ENCODE measurements around the gene FURIN. TPM values are rescaled to one million over a fixed set of nuclear protein-coding genes. Genes with fewer than 3 reads are reported as not detected.

FURIN gene
- total RNA-seq, 4 donors from 2014 or later: 76.7 to 159 (median 118) TPM

DNA sequence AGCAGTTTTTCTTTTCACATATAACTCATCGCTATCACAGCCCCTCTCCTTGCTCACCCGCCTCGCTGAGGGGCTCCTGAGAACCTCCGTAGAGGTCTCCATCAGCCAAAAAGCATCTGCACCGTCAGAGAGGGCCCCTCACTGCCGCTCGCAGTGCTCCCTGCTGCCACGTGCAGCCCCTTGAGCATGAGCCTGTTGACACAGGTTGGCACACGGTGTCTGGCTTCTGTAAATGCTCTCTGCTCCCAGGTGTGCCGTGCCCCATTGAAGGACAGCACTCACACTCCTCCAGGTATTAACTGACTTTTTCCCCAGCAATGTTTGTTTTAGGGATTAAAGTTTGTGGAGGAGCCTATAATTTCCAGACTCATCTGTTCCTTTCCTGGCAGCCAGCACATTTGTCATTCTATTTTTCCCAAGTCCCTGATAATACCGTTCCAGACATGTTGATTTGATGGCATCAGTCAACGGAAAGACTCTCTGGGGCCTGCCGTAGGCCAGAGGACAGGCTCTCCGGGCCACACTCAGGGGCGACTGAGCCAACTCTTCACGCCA is 2.1 kb upstream of the FURIN start:
- Histone ChIP-seq H3K27ac (no peak overlapping the region), H3K4me1 (peaks cover 7 to 27% of the 10 kb centered on the region in 2 donors), H3K9me3 (no peaks in the 10 kb centered on the region), H3K27me3 (no peaks in the 10 kb centered on the region), H3K36me3 (no peaks in the 10 kb centered on the region), H3K4me3 (no peak overlapping the region)
- TF ChIP-seq CTCF (IDR thresholded peaks at IDR 0.05 in 4 of 5, conservative IDR thresholded peaks at IDR 0.05 in 1 of 5) (no peak), POLR2A (IDR thresholded peaks at IDR 0.05) (no peak)
- in situ Hi-C loops (cut with MboI; ENCODE audit: low sequenced_read_pairs in 4 of 4) (no loop called here), intact Hi-C loops (cut with DNase I; ENCODE audit: low total_unique reads) (no loop called here)
- no peak for DNase-seq
- no peak for ATAC-seq

DNA sequence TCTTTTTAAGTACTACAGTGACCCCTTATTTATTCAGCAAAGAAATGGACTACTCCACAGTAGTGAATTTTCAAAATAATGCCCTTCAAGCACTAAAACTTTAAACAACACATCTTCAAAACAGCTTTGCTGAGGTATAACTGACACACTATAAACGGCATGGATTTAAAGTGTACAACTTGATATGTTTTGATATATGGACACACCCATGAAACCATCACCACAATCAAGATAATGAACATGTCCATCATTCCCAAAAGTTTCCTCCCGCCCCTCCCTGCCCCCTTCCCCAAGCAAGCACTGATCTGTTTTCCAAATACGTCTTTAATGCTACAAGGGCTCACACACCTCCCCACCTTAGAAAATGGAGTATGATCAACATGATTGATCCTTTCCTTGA is 1.6 kb upstream of the FURIN start:
- intact Hi-C loops (cut with DNase I; ENCODE audit: low total_unique reads) (no loop called here), in situ Hi-C loops (cut with MboI; ENCODE audit: low sequenced_read_pairs in 4 of 4) (no loop called here)
- DNase-seq: no peak
- Histone ChIP-seq H3K36me3 (no peaks in the 10 kb centered on the region), H3K27me3 (no peaks in the 10 kb centered on the region), H3K9me3 (no peaks in the 10 kb centered on the region), H3K4me1 (peaks cover 7 to 27% of the 10 kb centered on the region in 2 donors), H3K4me3 (no peak overlapping the region), H3K27ac (no peak overlapping the region)
- ATAC-seq: no peak
- TF ChIP-seq CTCF (IDR thresholded peaks at IDR 0.05 in 4 of 5, conservative IDR thresholded peaks at IDR 0.05 in 1 of 5) (no peak), POLR2A (IDR thresholded peaks at IDR 0.05) (no peak)

GRCh38 chr15:90869140-90869541 is 753 bp downstream of the FURIN start:
- Histone ChIP-seq H3K27me3 (no peaks in the 10 kb centered on the region), H3K4me1 (peaks cover 25 to 36% of the 10 kb centered on the region in 2 donors), H3K36me3 (no peaks in the 10 kb centered on the region), H3K27ac (peak overlapping the region; percentile 93 to 98 (median 96)), H3K9me3 (no peaks in the 10 kb centered on the region), H3K4me3 (no peak overlapping the region)
- intact Hi-C loops (cut with DNase I; ENCODE audit: low total_unique reads) (no loop called here), in situ Hi-C loops (cut with MboI; ENCODE audit: low sequenced_read_pairs in 4 of 4) (no loop called here)
- no peak for DNase-seq
- TF ChIP-seq POLR2A (IDR thresholded peaks at IDR 0.05): no peak
- no peak for TF ChIP-seq CTCF (IDR thresholded peaks at IDR 0.05 in 4 of 5, conservative IDR thresholded peaks at IDR 0.05 in 1 of 5)
- no peak for ATAC-seq

DNA sequence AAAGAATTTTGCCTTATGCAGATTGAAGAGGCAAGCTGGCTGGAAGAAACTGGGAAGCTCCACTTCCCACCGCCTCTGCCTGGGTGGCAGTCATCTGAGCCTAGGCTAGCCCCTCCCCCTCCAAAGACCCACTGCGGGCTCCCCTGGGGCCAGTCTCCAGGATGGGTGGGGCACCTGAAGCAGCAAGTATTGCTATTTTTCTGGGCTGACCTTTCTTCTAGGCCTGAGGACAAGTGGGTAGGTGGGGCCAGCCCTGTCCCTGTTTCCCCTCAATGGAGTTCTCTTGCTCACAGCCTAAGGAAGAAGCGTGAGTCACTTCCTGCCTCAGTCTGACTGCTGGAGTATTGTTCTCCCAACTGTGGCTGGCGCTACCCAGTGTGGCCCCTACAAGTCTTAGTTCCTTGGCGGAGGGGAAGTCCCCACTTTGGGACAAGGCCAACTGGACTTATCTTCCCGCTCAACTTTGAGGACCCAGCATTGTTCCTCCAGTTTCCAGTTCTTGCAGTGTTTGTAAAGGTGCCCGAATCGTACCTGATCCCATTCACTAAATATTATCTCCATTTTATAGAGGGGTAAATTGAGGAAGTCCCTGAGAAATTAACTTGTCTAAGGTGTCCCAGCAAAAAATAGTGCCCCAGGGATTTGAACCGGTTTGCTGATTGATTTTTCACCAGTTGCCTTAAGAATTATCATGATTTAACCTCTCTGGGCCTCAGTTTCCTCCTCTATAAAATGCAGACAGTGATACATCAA is 1.4 kb downstream of the FURIN start:
- peak; percentile 22 to 42 for ATAC-seq
- H3K4me1 ChIP-seq: peaks cover 30 to 42% of the 10 kb centered on the region in 2 donors

More for the DNA sequence above, 1.4 kb downstream of the FURIN start:
- Histone ChIP-seq H3K4me3 (peak overlapping the region in 1 of 4 donors; percentile 79), H3K36me3 (no peaks in the 10 kb centered on the region), H3K27me3 (no peaks in the 10 kb centered on the region), H3K9me3 (no peaks in the 10 kb centered on the region), H3K27ac (peak overlapping the region; percentile 93 to 98 (median 96))
- TF ChIP-seq CTCF (IDR thresholded peaks at IDR 0.05 in 4 of 5, conservative IDR thresholded peaks at IDR 0.05 in 1 of 5) (no peak), POLR2A (IDR thresholded peaks at IDR 0.05) (peak; percentile 16 to 39)
- in situ Hi-C loops (cut with MboI; ENCODE audit: low sequenced_read_pairs in 4 of 4): no loop called here
- intact Hi-C loops (cut with DNase I; ENCODE audit: low total_unique reads): loop anchor here (5.0 kb wide), 1 partner anchor 207 kb away; no protein-coding TSS in a partner anchor
- peak; percentile 56 to 66 for DNase-seq

All from gastrocnemius medialis (tissue), 4 donors.